Measurements from ENCODE around the gene TDRKH. TPM values are rescaled to one million over a fixed set of nuclear protein-coding genes. Genes with fewer than 3 reads are reported as not detected.
"Not testable (repeated sequence)": the region's sequence is repeated elsewhere in the genome, so short reads cannot be mapped to it uniquely, and the experiment has no call there.

The TDRKH gene
- total RNA-seq, 5 donors from 2014 or later (not counting 1 experiment from before 2014, with no cell fraction given): 9.6 to 26.3 (median 22.1) TPM

DNA sequence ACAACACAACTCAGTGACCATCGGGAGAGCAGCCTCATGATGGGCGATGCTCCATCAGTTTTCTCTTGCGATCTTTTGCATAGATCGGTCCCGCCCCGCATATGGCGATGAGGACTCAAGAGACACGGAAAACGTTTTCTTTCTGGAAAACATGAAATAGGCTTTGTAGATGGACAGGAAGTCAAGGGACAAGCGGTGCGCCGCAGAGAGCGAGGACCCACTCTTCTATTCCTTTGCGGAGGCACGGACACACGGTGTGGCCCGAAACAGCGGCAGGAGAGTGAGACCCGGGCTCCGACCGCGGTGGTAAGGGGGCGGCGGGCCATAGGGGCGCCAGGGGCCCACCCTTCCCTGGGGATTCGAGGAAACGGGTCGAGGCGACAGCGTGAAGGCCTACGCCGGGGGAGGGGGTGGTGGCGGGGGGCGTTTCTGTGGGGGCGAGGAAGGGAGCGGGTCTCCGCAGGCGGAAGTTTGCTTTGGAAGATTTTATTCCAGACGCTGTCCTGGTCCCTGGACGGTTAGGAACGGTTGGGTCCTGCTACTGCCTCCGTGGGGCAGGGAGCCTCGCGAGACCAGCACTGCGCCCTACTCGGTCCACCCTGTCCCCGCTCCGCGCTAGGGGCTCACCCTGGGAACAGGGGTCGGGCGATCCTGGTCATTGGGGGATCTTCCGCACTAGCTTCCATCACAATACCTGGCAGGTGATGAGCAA lies 796 bp upstream of the TDRKH start:
- Mint-ChIP-seq H3K36me3 (peaks cover 7% of the 10 kb centered on the region), H3K27me3 (no peaks in the 10 kb centered on the region), H3K4me1 (peaks cover 31 to 40% (median 36%) of the 10 kb centered on the region in 3 donors), H3K9me3 (no peaks in the 10 kb centered on the region), H3K27ac (peak overlapping the region; percentile 82 to 85), H3K4me3 (peak overlapping the region; percentile 92 to 99 (median 98))
- DNase-seq: peak in 1 of 35 experiments; percentile 14
- no peak for ATAC-seq (replicated peaks in 1 of 4)
- peaks cover 0 to 2% of the 10 kb centered on the region in 2 donors for H3K36me3 ChIP-seq (ENCODE audit: control insufficient read depth in 2 of 2, extremely low read depth in 1 of 2, insufficient read depth in 1 of 2, low read length in 1 of 2)
- ChIA-PET CTCF (interaction anchor here in 1 of 2 donors (2.0 kb wide), 1 partner anchor 28 kb away, joined by 9 read pairs; the partner anchor contains the start of gene MRPL9), POLR2A (no interaction called here)
- H3K27ac ChIP-seq (ENCODE audit: low read length): no peak overlapping the region
- H3K4me3 ChIP-seq (ENCODE audit: control insufficient read depth in 1 of 2, extremely low read depth in 1 of 2, low read length in 1 of 2): peak overlapping the region; percentile 80 to 97
- H3K27me3 ChIP-seq (replicated peaks in 1 of 2; ENCODE audit: control insufficient read depth in 2 of 2, extremely low read depth in 1 of 2, insufficient read depth in 2 of 2, low read length in 1 of 2): no peaks in the 10 kb centered on the region
- 2% methylated on average over 40 of the region's 52 CpGs for WGBS (ENCODE audit: insufficient coverage)
- peaks cover 6 to 10% of the 10 kb centered on the region in 2 experiments for H3K4me1 ChIP-seq (ENCODE audit: control insufficient read depth in 1 of 2, extremely low read depth in 1 of 2, insufficient read depth in 2 of 2, low read length in 2 of 2)
- no peaks in the 10 kb centered on the region for H3K9me3 ChIP-seq

DNA sequence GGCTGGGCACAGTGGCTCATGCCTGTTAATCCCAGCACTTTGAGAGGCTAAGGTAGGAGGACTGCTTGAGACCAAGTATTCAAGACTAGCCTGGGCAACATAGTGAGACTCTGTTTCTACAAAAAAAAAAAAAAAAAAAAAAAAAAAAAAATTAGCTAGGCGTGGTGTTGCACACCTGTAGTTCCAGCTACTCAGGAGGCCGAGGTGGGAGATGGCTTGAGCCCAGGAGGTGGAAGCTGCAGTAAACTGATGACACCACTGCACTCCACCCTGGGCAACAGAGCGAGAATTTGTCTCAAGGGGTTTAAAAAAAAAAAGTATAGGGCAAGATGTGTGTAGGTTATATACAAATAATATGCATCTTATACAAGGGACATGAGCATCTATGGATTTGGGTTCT lies 2.6 kb downstream of the TDRKH start:
- Histone ChIP-seq H3K36me3 (ENCODE audit: control insufficient read depth in 2 of 2, extremely low read depth in 1 of 2, insufficient read depth in 1 of 2, low read length in 1 of 2) (peaks cover 0 to 2% of the 10 kb centered on the region in 2 donors), H3K27me3 (replicated peaks in 1 of 2; ENCODE audit: control insufficient read depth in 2 of 2, extremely low read depth in 1 of 2, insufficient read depth in 2 of 2, low read length in 1 of 2) (no peaks in the 10 kb centered on the region), H3K4me1 (ENCODE audit: control insufficient read depth in 1 of 2, extremely low read depth in 1 of 2, insufficient read depth in 2 of 2, low read length in 2 of 2) (peaks cover 6 to 10% of the 10 kb centered on the region in 2 experiments), H3K27ac (ENCODE audit: low read length) (no peak overlapping the region), H3K4me3 (ENCODE audit: control insufficient read depth in 1 of 2, extremely low read depth in 1 of 2, low read length in 1 of 2) (no peak overlapping the region), H3K9me3 (no peaks in the 10 kb centered on the region)
- POLR2A ChIA-PET: no interaction called here
- Mint-ChIP-seq H3K27ac (no peak overlapping the region), H3K4me1 (peaks cover 30 to 40% (median 36%) of the 10 kb centered on the region in 3 donors), H3K4me3 (no peak overlapping the region), H3K36me3 (peaks cover 3% of the 10 kb centered on the region), H3K9me3 (no peaks in the 10 kb centered on the region), H3K27me3 (no peaks in the 10 kb centered on the region)
- no CpG with 5 or more reads among the region's 3 CpGs for WGBS (ENCODE audit: insufficient coverage)
- ATAC-seq (replicated peaks in 1 of 4): no peak
- CTCF ChIA-PET: interaction anchor here in 1 of 2 donors (0.6 to 0.7 kb wide), 3 partner anchors 56 to 343 kb away, joined by 4 to 6 read pairs (median 5); no protein-coding TSS in a partner anchor
- DNase-seq: no peak

DNA sequence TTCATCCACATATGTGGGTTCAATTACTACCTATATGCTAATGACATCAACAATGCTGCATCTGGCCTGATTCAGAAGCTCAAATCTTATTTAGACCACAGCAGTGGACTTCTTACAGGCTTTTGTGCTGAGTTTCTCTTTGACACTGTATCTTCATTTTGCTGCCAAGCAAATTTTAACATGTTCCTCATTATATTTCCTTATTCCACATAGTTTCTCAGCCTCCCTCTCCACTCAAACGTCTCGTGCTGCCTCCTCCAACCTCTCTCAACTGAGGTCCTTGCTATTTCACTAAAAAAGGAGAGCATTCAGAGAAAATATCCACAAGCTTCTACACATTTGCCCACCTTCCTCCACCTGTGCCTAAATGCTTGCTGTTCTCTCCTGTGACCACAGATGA lies 6.5 kb downstream of the TDRKH start:
- DNase-seq: no peak
- Histone ChIP-seq H3K9me3 (no peaks in the 10 kb centered on the region), H3K4me1 (ENCODE audit: control insufficient read depth in 1 of 2, extremely low read depth in 1 of 2, insufficient read depth in 2 of 2, low read length in 2 of 2) (no peaks in the 10 kb centered on the region), H3K4me3 (ENCODE audit: control insufficient read depth in 1 of 2, extremely low read depth in 1 of 2, low read length in 1 of 2) (no peak overlapping the region), H3K27ac (ENCODE audit: low read length) (no peak overlapping the region), H3K36me3 (ENCODE audit: control insufficient read depth in 2 of 2, extremely low read depth in 1 of 2, insufficient read depth in 1 of 2, low read length in 1 of 2) (peaks cover under 1 to 23% of the 10 kb centered on the region in 2 donors), H3K27me3 (replicated peaks in 1 of 2; ENCODE audit: control insufficient read depth in 2 of 2, extremely low read depth in 1 of 2, insufficient read depth in 2 of 2, low read length in 1 of 2) (no peaks in the 10 kb centered on the region)
- Mint-ChIP-seq H3K27me3 (no peaks in the 10 kb centered on the region), H3K36me3 (peaks cover 20% of the 10 kb centered on the region), H3K27ac (no peak overlapping the region), H3K4me1 (peaks cover 6 to 7% (median 7%) of the 10 kb centered on the region in 3 donors), H3K9me3 (no peaks in the 10 kb centered on the region), H3K4me3 (no peak overlapping the region)
- ATAC-seq (replicated peaks in 1 of 4): no peak
- 93% methylated on average over 2 of the region's 2 CpGs for WGBS (ENCODE audit: insufficient coverage)
- ChIA-PET CTCF (no interaction called here), POLR2A (no interaction called here)

DNA sequence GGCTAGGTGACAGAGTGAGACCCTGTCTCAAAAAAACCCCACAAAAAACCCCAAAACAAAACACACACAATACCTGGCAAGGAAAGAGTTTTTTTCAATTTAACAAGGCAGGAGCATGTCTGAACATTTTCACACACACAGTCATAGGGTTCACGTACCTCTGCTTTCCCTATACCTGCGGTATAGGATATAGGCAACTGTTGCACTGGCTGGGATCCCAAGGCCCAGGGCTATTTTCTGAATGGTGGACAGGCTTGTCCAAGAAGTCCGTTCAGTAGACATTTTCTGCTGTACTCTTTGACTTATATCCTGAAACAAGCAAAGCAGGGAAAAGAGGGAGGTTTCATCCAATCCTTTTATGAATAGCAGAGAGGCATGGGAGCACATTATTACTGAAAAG lies 7.6 kb downstream of the TDRKH start:
- no peaks in the 10 kb centered on the region for H3K27me3 Mint-ChIP-seq
- 87% methylated on average over 3 of the region's 3 CpGs for WGBS (ENCODE audit: insufficient coverage)
- no peak overlapping the region for H3K27ac ChIP-seq (ENCODE audit: low read length)
- CTCF ChIA-PET: interaction anchor here in 1 of 2 donors (0.6 kb wide), 1 partner anchor 512 kb away, joined by 4 read pairs; no protein-coding TSS in a partner anchor
- DNase-seq: no peak
- no peaks in the 10 kb centered on the region for H3K4me1 ChIP-seq (ENCODE audit: control insufficient read depth in 1 of 2, extremely low read depth in 1 of 2, insufficient read depth in 2 of 2, low read length in 2 of 2)
- H3K9me3 Mint-ChIP-seq: no peaks in the 10 kb centered on the region
- H3K36me3 Mint-ChIP-seq: peaks cover 26% of the 10 kb centered on the region
- no peak for ATAC-seq (replicated peaks in 1 of 4)
- H3K4me3 Mint-ChIP-seq: no peak overlapping the region
- no peaks in the 10 kb centered on the region for H3K4me1 Mint-ChIP-seq
- no peaks in the 10 kb centered on the region for H3K9me3 ChIP-seq
- H3K4me3 ChIP-seq (ENCODE audit: control insufficient read depth in 1 of 2, extremely low read depth in 1 of 2, low read length in 1 of 2): no peak overlapping the region
- H3K36me3 ChIP-seq (ENCODE audit: control insufficient read depth in 2 of 2, extremely low read depth in 1 of 2, insufficient read depth in 1 of 2, low read length in 1 of 2): peaks cover 4 to 33% of the 10 kb centered on the region in 2 donors
- no peaks in the 10 kb centered on the region for H3K27me3 ChIP-seq (replicated peaks in 1 of 2; ENCODE audit: control insufficient read depth in 2 of 2, extremely low read depth in 1 of 2, insufficient read depth in 2 of 2, low read length in 1 of 2)
- no peak overlapping the region for H3K27ac Mint-ChIP-seq
- POLR2A ChIA-PET: no interaction called here

DNA sequence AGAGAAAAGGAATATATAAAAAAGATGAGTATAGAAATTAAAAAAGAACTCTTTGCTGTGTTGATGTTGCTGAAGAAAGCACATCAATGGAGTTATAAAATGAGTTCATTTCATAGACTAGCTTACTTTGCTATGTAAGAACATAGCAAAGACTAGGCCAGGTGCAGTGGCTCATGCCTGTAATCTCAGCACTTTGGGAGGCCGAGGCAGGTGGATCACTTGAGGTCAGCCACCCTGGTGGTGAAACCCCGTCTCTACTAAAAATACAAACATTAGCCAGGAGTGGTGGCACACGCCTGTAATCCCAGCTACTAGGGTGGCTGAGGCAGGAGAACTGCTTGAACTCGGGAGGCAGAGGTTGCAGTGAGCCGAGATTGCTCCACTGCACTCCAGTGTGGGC lies 8.3 kb downstream of the TDRKH start:
- not testable (repeated sequence) for H3K4me3 Mint-ChIP-seq; H3K27ac ChIP-seq (ENCODE audit: low read length)
- WGBS (ENCODE audit: insufficient coverage): 92% methylated on average over 2 of the region's 5 CpGs

DNA sequence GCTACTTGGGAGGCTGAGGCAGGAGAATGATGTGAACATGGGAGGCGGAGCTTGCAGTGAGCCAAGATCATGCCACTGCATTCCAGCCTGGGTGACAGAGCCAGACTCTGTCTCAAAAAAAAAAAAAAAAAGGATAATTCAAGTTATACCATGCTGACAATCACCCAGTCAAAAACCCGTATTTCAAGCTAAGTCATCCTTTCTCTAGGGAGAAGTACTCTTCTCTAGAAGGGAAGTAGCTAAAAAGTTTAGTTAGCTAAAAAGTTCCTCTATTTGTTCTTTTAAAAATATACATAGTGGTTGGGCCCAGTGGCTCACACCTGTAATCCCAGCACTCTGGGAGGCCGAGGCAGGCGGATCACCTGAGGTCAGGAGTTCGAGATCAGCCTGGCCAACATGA lies 9.6 kb downstream of the TDRKH start:
- H3K9me3 ChIP-seq; POLR2A ChIA-PET; H3K27me3 ChIP-seq (replicated peaks in 1 of 2; ENCODE audit: control insufficient read depth in 2 of 2, extremely low read depth in 1 of 2, insufficient read depth in 2 of 2, low read length in 1 of 2); DNase-seq; ATAC-seq (replicated peaks in 1 of 4); H3K4me3 ChIP-seq (ENCODE audit: control insufficient read depth in 1 of 2, extremely low read depth in 1 of 2, low read length in 1 of 2); H3K27ac ChIP-seq (ENCODE audit: low read length); H3K4me3 Mint-ChIP-seq; H3K9me3 Mint-ChIP-seq; H3K27me3 Mint-ChIP-seq; H3K4me1 ChIP-seq (ENCODE audit: control insufficient read depth in 1 of 2, extremely low read depth in 1 of 2, insufficient read depth in 2 of 2, low read length in 2 of 2); H3K4me1 Mint-ChIP-seq; H3K27ac Mint-ChIP-seq: not testable (repeated sequence)
- peaks cover 40% of the 10 kb centered on the region for H3K36me3 Mint-ChIP-seq
- 100% methylated on average over 2 of the region's 5 CpGs for WGBS (ENCODE audit: insufficient coverage)
- CTCF ChIA-PET: interaction anchor here in 1 of 2 donors (0.6 kb wide), 1 partner anchor 358 kb away, joined by 3 read pairs; no protein-coding TSS in a partner anchor
- peaks cover 7 to 44% of the 10 kb centered on the region in 2 donors for H3K36me3 ChIP-seq (ENCODE audit: control insufficient read depth in 2 of 2, extremely low read depth in 1 of 2, insufficient read depth in 1 of 2, low read length in 1 of 2)

More for the DNA sequence above, 8.3 kb downstream of the TDRKH start:
- H3K27ac Mint-ChIP-seq; POLR2A ChIA-PET; CTCF ChIA-PET; H3K27me3 Mint-ChIP-seq; H3K9me3 Mint-ChIP-seq; ATAC-seq (replicated peaks in 1 of 4); H3K9me3 ChIP-seq; H3K4me1 ChIP-seq (ENCODE audit: control insufficient read depth in 1 of 2, extremely low read depth in 1 of 2, insufficient read depth in 2 of 2, low read length in 2 of 2); H3K4me3 ChIP-seq (ENCODE audit: control insufficient read depth in 1 of 2, extremely low read depth in 1 of 2, low read length in 1 of 2); H3K4me1 Mint-ChIP-seq; DNase-seq; H3K27me3 ChIP-seq (replicated peaks in 1 of 2; ENCODE audit: control insufficient read depth in 2 of 2, extremely low read depth in 1 of 2, insufficient read depth in 2 of 2, low read length in 1 of 2): not testable (repeated sequence)
- H3K36me3 Mint-ChIP-seq: peaks cover 27% of the 10 kb centered on the region
- peaks cover 4 to 33% of the 10 kb centered on the region in 2 donors for H3K36me3 ChIP-seq (ENCODE audit: control insufficient read depth in 2 of 2, extremely low read depth in 1 of 2, insufficient read depth in 1 of 2, low read length in 1 of 2)
